Osteocyte (in vitro differentiated cells): Measurements from ENCODE around the gene MED29. TPM values are rescaled to one million over a fixed set of nuclear protein-coding genes. Genes with fewer than 3 reads are reported as not detected.

Source experiments
- DNase-seq: peaks from one replicate; pipeline ENCODE4 v3.0.0; 2021; ENCODE audit warnings: mixed read lengths; ENCODE audit not compliant: unreplicated experiment; ENCODE audit errors: extremely low spot score
- H3K27ac Mint-ChIP-seq: one replicate; pipeline ENCODE4 v1.8.0; 2021; ENCODE audit warnings: mild to moderate bottlenecking, mixed read lengths; ENCODE audit not compliant: unreplicated experiment
- H3K27me3 Mint-ChIP-seq: one replicate; pipeline ENCODE4 v1.8.0; 2021; ENCODE audit warnings: mixed read lengths; ENCODE audit not compliant: unreplicated experiment
- H3K36me3 Mint-ChIP-seq: one replicate; pipeline ENCODE4 v1.8.0; 2021; ENCODE audit warnings: mixed read lengths; ENCODE audit not compliant: unreplicated experiment
- H3K4me1 Mint-ChIP-seq: one replicate; pipeline ENCODE4 v1.8.0; 2021; ENCODE audit warnings: mixed read lengths; ENCODE audit not compliant: unreplicated experiment
- H3K4me3 Mint-ChIP-seq: one replicate; pipeline ENCODE4 v1.8.0; 2021; ENCODE audit warnings: mild to moderate bottlenecking, moderate library complexity, mixed read lengths; ENCODE audit not compliant: unreplicated experiment
- H3K9me3 Mint-ChIP-seq: one replicate; pipeline ENCODE4 v1.8.0; 2021; ENCODE audit warnings: mixed read lengths; ENCODE audit not compliant: unreplicated experiment
- total RNA-seq: library from RNA; stranded (reverse); gene quantifications from 2 replicates; pipeline ENCODE4 v1.2.1, GENCODE V29; 2021
- TF ChIP-seq, protein P1 (sequence below): fragments of 200-600 bp; sonication (generic); IDR thresholded peaks from 2 replicates; pipeline ENCODE4 v1.5.0; 2021; ENCODE audit warnings: antibody characterized with exemption, mild to moderate bottlenecking, moderate library complexity

Gene MED29
- total RNA-seq, 1 donor from 2014 or later: 37.1 TPM

DNA sequence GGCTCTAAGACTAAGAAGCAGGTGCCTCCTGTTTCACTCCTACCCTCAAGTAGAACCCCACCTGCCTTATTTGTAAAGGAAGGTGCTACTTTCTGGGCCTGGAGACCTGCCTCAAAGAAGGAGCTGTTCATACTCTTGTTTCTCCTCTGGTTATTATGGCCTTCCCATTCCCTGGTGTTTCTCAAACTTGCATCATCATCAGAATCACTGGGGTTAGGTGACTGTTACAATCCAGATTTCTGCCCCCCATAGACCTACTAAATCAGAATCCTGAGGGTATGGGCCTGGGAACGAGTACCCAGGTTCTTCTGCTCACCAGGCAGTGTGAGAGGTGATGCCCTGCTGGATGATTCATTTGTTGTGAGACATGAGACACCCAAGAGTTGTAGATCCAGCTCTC, 30.6 kb upstream of the MED29 start:
- Mint-ChIP-seq H3K4me3 (no peak overlapping the region), H3K27me3 (no peaks in the 10 kb centered on the region), H3K36me3 (peaks cover 38% of the 10 kb centered on the region), H3K27ac (no peak overlapping the region), H3K4me1 (peaks cover 31% of the 10 kb centered on the region), H3K9me3 (no peaks in the 10 kb centered on the region)
- TF ChIP-seq, protein P1, sequence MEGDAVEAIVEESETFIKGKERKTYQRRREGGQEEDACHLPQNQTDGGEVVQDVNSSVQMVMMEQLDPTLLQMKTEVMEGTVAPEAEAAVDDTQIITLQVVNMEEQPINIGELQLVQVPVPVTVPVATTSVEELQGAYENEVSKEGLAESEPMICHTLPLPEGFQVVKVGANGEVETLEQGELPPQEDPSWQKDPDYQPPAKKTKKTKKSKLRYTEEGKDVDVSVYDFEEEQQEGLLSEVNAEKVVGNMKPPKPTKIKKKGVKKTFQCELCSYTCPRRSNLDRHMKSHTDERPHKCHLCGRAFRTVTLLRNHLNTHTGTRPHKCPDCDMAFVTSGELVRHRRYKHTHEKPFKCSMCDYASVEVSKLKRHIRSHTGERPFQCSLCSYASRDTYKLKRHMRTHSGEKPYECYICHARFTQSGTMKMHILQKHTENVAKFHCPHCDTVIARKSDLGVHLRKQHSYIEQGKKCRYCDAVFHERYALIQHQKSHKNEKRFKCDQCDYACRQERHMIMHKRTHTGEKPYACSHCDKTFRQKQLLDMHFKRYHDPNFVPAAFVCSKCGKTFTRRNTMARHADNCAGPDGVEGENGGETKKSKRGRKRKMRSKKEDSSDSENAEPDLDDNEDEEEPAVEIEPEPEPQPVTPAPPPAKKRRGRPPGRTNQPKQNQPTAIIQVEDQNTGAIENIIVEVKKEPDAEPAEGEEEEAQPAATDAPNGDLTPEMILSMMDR: no peak
- no peak for DNase-seq

DNA sequence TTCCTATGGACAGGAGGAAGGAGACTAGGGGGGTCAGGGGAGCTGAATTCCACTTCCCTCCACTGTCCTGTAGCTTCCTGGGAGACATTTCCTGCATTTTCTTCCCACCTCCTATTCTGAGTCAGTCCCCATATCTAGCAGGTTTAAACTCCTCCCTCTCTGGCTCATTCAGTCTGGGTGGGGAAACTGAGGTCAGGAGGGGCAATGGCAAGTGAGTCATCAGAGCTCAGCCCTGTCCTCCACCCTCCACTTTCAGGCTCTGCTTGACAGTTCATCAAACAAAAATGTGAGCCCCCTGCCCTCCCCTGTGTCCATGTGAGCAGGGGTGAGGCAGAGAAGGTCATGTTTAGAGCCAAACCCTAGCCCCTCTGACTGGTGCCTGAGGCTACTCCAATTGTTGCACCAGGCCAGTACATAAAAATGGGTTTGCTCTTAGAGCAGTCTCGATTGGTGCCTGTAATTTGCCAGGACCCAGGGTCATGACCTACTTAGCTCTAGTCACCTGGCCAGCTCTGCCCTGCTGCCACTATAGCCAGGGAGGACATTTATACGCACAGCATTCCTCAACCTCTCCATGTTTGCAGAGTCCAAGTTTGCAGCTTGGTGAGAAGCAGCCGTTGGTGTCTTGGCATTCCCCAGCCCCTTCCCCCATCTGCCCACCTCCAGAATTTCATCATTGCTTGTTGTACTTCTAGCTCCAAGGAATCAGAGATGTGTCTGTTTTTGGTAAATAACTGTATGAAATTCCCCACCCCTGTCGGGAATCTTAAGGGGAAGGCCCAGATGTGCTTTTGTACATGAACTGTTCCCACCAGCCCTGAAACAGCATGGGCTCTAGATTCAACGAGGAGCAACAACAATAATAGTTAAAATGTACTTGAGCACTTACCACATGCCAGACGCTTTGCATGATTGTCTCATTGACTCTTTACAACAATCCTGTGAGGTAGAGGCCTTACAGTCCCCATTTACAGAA, 28.2 kb upstream of the MED29 start:
- Mint-ChIP-seq H3K4me3 (peak overlapping the region; percentile 19), H3K36me3 (peaks cover 21% of the 10 kb centered on the region), H3K4me1 (peaks cover 31% of the 10 kb centered on the region), H3K27me3 (no peaks in the 10 kb centered on the region), H3K9me3 (no peaks in the 10 kb centered on the region), H3K27ac (peak overlapping the region; percentile 89)
- TF ChIP-seq, protein P1: no peak
- DNase-seq: no peak

GRCh38 chr19:39363901-39364457, 27.2 kb upstream of the MED29 start:
- peak overlapping the region; percentile 89 for H3K27ac Mint-ChIP-seq
- peaks cover 31% of the 10 kb centered on the region for H3K4me1 Mint-ChIP-seq
- H3K4me3 Mint-ChIP-seq: no peak overlapping the region
- DNase-seq: no peak
- H3K9me3 Mint-ChIP-seq: no peaks in the 10 kb centered on the region
- H3K27me3 Mint-ChIP-seq: no peaks in the 10 kb centered on the region
- TF ChIP-seq, protein P1: no peak
- H3K36me3 Mint-ChIP-seq: peaks cover 19% of the 10 kb centered on the region

- H3K27me3 Mint-ChIP-seq: no peaks in the 10 kb centered on the region
- H3K36me3 Mint-ChIP-seq: peaks cover 20% of the 10 kb centered on the region
- TF ChIP-seq, protein P1: no peak
- H3K4me3 Mint-ChIP-seq: no peak overlapping the region
- H3K27ac Mint-ChIP-seq: no peak overlapping the region
- H3K9me3 Mint-ChIP-seq: no peaks in the 10 kb centered on the region
- H3K4me1 Mint-ChIP-seq: peaks cover 31% of the 10 kb centered on the region
- no peak for DNase-seq
Measured at GRCh38 chr19:39365531-39365930, 25.6 kb upstream of the MED29 start.

GRCh38 chr19:39369200-39369599, 22.0 kb upstream of the MED29 start:
- Mint-ChIP-seq H3K27ac (no peak overlapping the region), H3K9me3 (no peaks in the 10 kb centered on the region), H3K27me3 (no peaks in the 10 kb centered on the region), H3K4me1 (peaks cover 22% of the 10 kb centered on the region), H3K4me3 (no peak overlapping the region), H3K36me3 (peaks cover 27% of the 10 kb centered on the region)
- DNase-seq: no peak
- TF ChIP-seq, protein P1: no peak
